Rectal smooth muscle tissue (tissue), 1 donor: ENCODE data around the gene AK4.

Experiments
- H3K27ac ChIP-seq: one replicate; pipeline ENCODE4 v1.7.0; 2013; ENCODE audit warnings: low read depth, low read length, inconsistent platforms
- H3K27me3 ChIP-seq: one replicate; pipeline ENCODE4 v1.7.0; 2013; ENCODE audit warnings: low read length; ENCODE audit not compliant: control insufficient read depth, insufficient read depth
- H3K36me3 ChIP-seq: one replicate; pipeline ENCODE4 v1.7.0; 2013; ENCODE audit warnings: low read length; ENCODE audit not compliant: control insufficient read depth, insufficient read depth
- H3K4me1 ChIP-seq: one replicate; pipeline ENCODE4 v1.7.0; 2013; ENCODE audit warnings: low read length; ENCODE audit not compliant: control insufficient read depth, insufficient read depth
- H3K4me3 ChIP-seq: one replicate; pipeline ENCODE4 v1.7.0; 2013; ENCODE audit warnings: low read length
- H3K9ac ChIP-seq: one replicate; pipeline ENCODE4 v1.7.0; 2013; ENCODE audit warnings: low read length

AK4 gene

DNA sequence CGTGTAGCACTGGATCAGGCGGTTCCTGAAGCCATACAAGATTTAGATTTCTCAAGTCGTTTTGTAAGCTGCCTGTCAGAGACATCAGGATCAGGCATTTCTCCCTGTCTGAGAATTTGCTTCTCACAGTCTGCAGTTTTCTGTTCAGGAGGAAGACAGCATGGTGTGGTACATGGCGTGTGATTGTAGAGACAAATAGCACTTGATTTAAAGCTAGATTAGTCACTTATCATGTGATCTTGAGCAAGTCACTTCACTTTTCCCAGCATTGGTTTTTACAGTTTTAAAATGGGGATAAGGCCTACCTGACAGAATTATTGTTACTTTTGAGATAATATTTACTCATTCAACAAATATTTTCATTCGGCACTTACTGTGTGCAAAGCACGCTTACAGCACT is 63.3 kb downstream of the AK4 start:
- no peak overlapping the region for H3K27ac ChIP-seq
- no peak overlapping the region for H3K9ac ChIP-seq
- no peak overlapping the region for H3K4me3 ChIP-seq
- H3K36me3 ChIP-seq = no peaks in the 10 kb centered on the region
- H3K27me3 ChIP-seq = no peaks in the 10 kb centered on the region
- H3K4me1 ChIP-seq = no peaks in the 10 kb centered on the region

DNA sequence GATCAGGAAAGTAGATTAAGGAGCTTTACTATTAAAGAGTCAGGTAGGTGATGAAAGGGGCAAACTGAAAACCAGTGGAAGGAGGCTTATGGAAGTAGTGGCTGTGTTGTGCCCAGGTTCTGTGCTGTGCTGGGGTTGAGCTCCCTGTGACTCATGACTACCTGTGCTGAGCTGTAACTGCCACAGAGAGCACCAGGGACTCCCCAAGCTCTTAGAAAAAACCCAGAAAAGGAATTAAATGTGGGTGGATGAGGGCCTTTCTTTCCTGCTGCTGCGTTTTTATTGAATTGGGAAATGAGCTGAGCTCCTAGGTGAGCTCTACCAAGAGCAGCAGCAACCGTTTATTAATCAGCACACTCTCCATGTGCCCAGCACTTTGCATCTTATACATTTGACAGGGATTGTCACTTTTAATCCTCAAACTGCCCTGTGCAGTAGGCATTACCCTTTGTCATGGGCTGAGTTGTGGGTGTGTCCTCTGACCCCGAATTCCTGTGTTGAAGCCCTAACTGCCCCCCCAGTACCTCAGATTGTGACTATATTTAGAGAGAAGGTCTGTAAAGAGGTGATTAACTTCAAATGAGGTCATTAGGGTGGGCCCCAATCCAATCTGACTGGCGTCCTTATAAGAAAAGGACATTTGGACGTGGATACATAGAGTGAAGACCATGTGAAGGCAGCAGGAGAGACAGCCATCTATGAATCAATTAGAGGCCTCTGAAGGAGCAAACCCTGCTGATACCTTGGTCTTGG is 65.4 kb downstream of the AK4 start:
- Histone ChIP-seq H3K27me3 (no peaks in the 10 kb centered on the region), H3K4me3 (no peak overlapping the region), H3K4me1 (no peaks in the 10 kb centered on the region), H3K27ac (no peak overlapping the region), H3K36me3 (no peaks in the 10 kb centered on the region), H3K9ac (no peak overlapping the region)

DNA sequence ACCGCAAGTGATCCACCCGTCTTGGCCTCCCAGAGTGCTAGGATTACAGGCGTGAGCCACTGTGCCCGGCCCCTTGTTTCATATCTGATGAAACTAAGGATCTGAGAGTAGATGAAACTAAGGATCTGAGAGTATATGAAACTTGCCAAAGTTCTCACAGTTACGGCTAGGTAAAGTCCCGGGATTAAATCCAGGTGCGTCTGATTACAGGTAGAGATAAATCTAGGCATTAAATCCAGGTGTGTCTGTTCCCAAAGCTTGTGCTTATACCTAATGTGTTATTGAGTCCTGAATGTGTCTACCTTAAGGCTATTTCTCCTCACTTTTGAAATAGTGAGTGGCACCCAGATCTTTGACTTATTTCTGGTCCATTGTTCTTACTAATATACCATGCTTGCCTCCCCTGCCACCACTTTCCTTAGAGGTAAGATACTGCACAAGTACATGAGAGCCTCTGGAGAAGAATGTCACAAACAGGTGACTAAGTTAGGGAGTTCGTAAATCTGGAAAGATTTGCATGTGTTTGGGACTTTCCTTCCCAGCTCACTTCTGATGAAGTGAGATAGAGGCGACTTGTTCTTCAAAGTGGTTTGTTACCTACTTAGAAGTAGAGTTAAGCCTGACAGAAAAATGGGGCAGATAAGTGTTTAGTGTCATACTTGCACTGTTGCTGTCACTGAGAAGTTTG is 66.5 kb downstream of the AK4 start:
- no peaks in the 10 kb centered on the region for H3K4me1 ChIP-seq
- H3K4me3 ChIP-seq = no peak overlapping the region
- H3K9ac ChIP-seq = no peak overlapping the region
- no peaks in the 10 kb centered on the region for H3K36me3 ChIP-seq
- H3K27me3 ChIP-seq = no peaks in the 10 kb centered on the region
- no peak overlapping the region for H3K27ac ChIP-seq

DNA sequence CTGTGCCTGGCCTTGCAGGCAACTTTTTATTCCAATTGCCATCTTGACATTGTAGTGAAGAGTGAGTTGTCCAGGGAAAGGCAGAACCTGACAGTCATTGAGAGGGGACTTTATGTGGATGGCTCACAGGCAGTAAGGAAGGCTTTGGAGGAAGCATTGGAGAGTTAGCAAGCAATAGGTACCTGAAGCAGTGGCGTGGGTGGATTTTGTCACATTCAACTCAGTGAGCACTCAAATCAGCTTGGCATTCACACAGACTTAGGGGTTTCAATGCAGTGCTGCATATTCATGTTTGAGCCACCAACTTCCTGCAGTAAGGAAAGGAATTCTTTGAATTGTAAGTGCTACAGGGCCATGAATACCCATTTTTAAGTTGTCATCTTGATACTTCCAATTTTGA is 69.0 kb downstream of the AK4 start:
- H3K36me3 ChIP-seq = no peaks in the 10 kb centered on the region
- H3K4me3 ChIP-seq = no peak overlapping the region
- H3K27ac ChIP-seq = no peak overlapping the region
- no peaks in the 10 kb centered on the region for H3K4me1 ChIP-seq
- no peak overlapping the region for H3K9ac ChIP-seq
- H3K27me3 ChIP-seq = no peaks in the 10 kb centered on the region

DNA sequence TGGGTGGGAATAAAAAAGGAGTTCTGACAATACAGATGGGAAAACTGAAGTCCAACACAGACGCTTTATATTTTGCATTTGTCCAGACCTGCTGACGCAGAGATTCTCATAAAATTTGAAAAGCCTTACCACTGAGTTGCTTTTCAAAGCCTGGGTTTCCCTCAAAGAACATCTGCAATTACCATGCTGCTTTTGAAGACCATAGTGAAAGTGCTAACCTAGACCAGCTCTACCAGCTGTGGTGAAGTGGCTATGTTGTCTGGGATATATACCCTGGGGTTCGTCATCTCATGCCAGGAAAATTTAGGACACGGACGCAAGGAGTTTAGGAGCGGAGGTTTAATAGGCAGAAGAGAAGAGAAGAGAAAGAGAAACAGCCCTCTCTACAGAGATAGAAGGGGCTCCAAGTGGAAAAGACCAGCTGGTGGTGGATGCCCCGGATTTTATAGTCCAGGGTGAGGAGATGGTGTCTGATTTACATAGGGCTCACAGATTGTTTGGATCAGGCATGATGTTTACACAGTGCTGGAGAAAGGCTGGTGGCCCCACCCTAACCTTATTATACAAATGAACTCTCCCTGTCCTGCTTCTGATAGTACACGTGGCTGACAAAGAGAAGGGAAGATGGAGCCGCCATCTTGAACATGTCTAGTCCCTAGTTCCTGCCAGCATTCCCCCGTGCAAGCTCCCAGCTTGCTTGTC is 73.8 kb downstream of the AK4 start:
- no peak overlapping the region for H3K27ac ChIP-seq
- H3K9ac ChIP-seq = no peak overlapping the region
- H3K4me3 ChIP-seq = no peak overlapping the region

DNA sequence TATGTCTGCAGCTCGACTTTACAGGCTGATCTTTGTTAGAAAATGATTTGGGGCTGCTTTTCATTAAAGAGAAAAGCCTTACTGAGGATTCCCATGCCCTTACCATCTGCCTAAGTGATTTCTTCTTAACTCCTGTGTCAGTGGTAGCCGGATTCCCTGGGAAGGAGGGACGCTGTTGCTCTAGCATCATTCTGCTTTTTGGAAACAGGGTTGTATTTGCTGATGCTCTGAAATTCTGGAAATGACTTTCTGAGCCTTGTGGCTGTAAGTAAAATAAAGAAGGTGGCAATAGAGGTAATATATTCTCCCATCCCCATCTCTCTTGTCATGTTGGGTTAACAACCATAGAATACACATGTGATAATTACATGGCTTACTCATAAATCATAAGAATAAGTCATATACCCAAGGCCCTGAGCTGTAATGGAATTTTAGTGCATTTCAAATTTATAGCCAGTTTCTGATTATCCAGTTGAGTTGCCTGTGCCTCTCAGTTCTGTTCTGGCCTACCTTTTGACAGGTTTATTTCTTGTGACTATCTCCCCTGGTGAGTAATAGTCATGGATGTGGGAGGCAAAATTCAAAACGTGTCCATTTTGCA is 74.4 kb downstream of the AK4 start:
- Histone ChIP-seq H3K27ac (no peak overlapping the region), H3K9ac (no peak overlapping the region), H3K36me3 (peaks cover 4% of the 10 kb centered on the region), H3K27me3 (no peaks in the 10 kb centered on the region), H3K4me3 (no peak overlapping the region), H3K4me1 (no peaks in the 10 kb centered on the region)

More for the DNA sequence above, 73.8 kb downstream of the AK4 start:
- Histone ChIP-seq H3K4me1 (no peaks in the 10 kb centered on the region), H3K27me3 (no peaks in the 10 kb centered on the region), H3K36me3 (peaks cover 4% of the 10 kb centered on the region)

DNA sequence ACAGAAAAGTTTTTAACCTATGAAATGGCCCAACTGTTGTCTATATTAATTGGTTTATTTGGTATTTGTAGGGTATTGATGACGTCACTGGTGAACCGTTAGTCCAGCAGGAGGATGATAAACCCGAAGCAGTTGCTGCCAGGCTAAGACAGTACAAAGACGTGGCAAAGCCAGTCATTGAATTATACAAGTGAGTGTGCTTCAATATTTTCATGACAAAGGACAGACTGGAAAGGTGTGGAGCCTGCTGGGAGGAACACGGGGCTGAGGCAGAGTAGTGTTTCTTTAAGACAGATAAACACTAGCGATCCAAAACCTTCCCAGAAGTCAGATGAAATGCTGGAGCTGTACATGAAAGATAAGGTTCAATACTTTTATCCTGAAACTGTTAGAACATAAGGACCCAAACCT is 76.7 kb downstream of the AK4 start:
- Histone ChIP-seq H3K27ac (no peak overlapping the region), H3K36me3 (peaks cover 4% of the 10 kb centered on the region), H3K9ac (no peak overlapping the region), H3K4me1 (no peaks in the 10 kb centered on the region), H3K4me3 (no peak overlapping the region), H3K27me3 (no peaks in the 10 kb centered on the region)

DNA sequence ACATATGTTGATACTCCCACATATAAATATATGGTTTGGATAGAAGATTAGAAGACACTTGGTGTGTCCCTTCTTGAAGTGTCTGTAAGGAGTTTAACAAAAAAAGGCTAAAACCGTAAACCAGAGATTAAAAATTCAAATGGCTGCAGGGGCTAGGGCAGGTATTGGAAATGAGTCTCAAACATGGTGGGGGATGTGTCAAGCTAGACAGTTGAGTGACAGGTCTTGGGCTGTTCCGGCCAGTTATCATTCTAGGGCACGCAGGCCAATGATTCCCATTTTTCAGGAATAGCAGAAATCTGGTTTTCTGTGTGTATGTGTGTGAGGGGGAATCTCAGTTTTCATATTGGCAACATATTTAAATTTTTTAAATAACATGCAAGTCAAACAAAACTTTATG is 77.2 kb downstream of the AK4 start:
- no peak overlapping the region for H3K4me3 ChIP-seq
- H3K4me1 ChIP-seq = no peaks in the 10 kb centered on the region
- H3K36me3 ChIP-seq = peaks cover 4% of the 10 kb centered on the region
- H3K27ac ChIP-seq = no peak overlapping the region
- no peaks in the 10 kb centered on the region for H3K27me3 ChIP-seq
- no peak overlapping the region for H3K9ac ChIP-seq

DNA sequence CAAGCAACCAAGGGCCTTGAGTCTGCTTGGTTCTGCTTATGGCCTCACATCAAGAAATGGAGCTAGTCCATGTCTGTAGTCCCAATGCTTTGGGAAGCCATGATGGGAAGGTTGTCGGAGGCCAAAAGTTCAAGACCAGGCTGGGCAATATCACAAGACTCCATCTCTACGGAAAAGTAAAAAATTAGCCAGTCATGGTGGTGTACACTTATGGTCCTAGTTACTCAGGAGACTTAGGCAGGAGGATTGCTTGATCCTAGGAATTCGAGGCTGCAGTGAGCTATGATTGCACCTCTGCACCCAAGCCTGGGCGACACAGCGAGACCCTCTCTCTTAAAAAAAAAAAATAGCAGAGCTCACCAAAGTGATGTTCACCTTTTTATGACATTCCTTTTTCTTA is 81.2 kb downstream of the AK4 start:
- Histone ChIP-seq H3K9ac (no peak overlapping the region), H3K4me1 (no peaks in the 10 kb centered on the region)

DNA sequence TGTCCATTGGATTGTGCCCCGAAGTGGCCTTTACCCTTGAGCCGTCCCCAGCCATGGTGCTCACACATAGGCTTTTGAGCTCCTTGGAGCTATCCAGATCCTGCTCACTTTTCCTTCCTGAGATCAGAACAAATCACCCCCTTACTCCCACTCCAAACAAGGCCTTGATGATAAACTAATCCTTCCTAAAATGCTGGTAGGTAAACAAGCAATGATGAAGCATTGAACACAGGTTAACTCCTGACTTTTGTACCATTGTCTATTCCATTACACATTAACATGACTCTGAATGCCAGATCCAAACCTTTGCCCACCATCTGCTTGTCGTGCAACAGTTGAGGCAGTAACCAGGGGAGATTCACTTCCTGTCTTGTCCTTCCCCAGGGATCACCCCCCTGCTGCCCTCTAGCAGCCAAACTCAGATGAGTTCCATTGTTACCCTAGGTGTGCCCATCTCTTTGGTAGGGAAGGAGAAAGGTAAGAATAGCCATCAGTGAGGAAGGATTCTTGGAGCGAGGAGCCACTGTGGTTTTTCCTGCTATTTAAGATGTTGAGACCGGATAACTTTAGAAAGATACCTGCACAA is 81.8 kb downstream of the AK4 start:
- H3K9ac ChIP-seq = no peak overlapping the region
- H3K36me3 ChIP-seq = peaks cover 4% of the 10 kb centered on the region
- no peaks in the 10 kb centered on the region for H3K27me3 ChIP-seq
- H3K4me3 ChIP-seq = no peak overlapping the region
- H3K27ac ChIP-seq = no peak overlapping the region
- H3K4me1 ChIP-seq = no peaks in the 10 kb centered on the region

More for the DNA sequence above, 81.2 kb downstream of the AK4 start:
- H3K27me3 ChIP-seq = no peaks in the 10 kb centered on the region
- H3K36me3 ChIP-seq = peaks cover 4% of the 10 kb centered on the region
- no peak overlapping the region for H3K27ac ChIP-seq
- no peak overlapping the region for H3K4me3 ChIP-seq

DNA sequence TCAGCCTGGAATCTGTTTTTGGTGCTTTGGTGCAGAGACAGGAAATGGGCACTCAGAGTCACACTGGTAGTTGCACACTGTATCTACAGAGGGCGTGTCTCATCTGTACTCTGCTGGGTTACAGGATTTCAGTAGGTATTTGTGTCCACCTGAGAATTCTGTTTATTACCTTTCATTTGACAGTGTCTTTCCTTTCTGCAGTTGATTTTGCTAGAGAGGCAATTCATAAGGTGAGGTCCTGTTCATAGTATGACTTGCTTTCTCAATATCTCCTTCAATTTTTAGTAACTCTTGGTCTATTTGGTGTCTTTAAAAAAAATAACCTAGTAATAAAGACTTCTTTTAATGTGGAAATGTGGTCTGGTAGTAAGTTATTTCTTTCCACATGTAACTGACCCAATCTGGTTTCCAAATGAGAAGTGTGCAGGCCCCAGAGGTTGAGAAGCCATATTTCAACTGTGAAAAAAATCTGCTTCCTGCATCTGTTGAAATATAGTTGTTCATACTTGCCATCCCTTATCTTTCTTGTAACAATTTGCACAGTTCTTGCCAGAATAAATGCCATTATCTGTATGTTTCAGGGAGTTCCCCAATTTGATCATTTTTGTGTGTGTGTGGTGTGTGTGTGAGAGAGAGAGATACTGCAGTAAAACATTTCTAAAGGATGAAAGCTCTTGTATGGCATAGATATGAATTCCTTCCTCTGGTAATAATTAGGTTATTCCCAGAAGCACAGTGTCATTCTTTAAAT is 82.9 kb downstream of the AK4 start:
- Histone ChIP-seq H3K9ac (no peak overlapping the region), H3K36me3 (no peaks in the 10 kb centered on the region), H3K27ac (no peak overlapping the region), H3K4me1 (no peaks in the 10 kb centered on the region), H3K4me3 (no peak overlapping the region), H3K27me3 (no peaks in the 10 kb centered on the region)
